Body of pancreas (tissue), 4 donors: ENCODE results near the gene CYP4X1. TPM values are rescaled to one million over a fixed set of nuclear protein-coding genes. Genes with fewer than 3 reads are reported as not detected.

Experiments used
- ATAC-seq: fragments of 150-250 bp; one replicate; pipeline ENCODE4 v1.9.1; 2016
- DNase-seq, 4 donors: peaks; one replicate each; pipeline ENCODE4 v3.0.0-alpha.2; 2019
- H3K27ac ChIP-seq, 4 donors: fragments of 200-600 bp; sonication (generic); 1 replicate in 3 of 4; 2 replicates in 1 of 4; pipeline versions ENCODE4 v1.5.1 to v1.6.1; 2016 to 2019; ENCODE audit warnings: mild to moderate bottlenecking in 1 of 4, mixed read lengths in 1 of 4, moderate library complexity in 1 of 4
- H3K27me3 ChIP-seq, 2 donors: fragments of 200-600 bp; sonication (generic); one replicate each; pipeline ENCODE4 v1.6.0; 2016; ENCODE audit warnings: mild to moderate bottlenecking in 1 of 2
- H3K36me3 ChIP-seq, 2 donors: fragments of 200-600 bp; sonication (generic); replicated peaks in 1 of 2; 2 replicates each; pipeline ENCODE4 v1.5.1; 2016; ENCODE audit warnings: low read depth in 2 of 2; ENCODE audit not compliant: insufficient read depth in 1 of 2
- H3K4me1 ChIP-seq: fragments of 200-600 bp; sonication (generic); one replicate; pipeline ENCODE4 v1.6.0; 2016
- H3K4me3 ChIP-seq, 2 donors: fragments of 200-600 bp; sonication (generic); 1 replicate in 1 of 2; 2 replicates in 1 of 2; pipeline ENCODE4 v1.5.1; 2016 to 2019
- H3K9me3 ChIP-seq, 3 donors: fragments of 200-600 bp; sonication (generic); 1 replicate in 2 of 3; 2 replicates in 1 of 3; pipeline ENCODE4 v1.5.1; 2016
- POLR2A ChIP-seq, 3 donors: fragments of 450-650 bp; IDR thresholded peaks; one replicate each; pipeline ENCODE4 v1.6.1; 2016; ENCODE audit warnings: antibody characterized with exemption in 3 of 3, mild to moderate bottlenecking in 2 of 3
- WGBS, 2 donors: methylation state at CpG; one replicate each; pipeline ENCODE4 v1.1.5; 2017; 5-methylcytosine and 5-hydroxymethylcytosine counted together
- intact Hi-C: fragments of 100-400 bp; cut with DNase I; formaldehyde crosslinking; loops from one replicate; pipeline ENCODE4 v1.15.1; 2023
- total RNA-seq, 2 donors: library from RNA; depleted of rRNA; stranded (reverse); fragments of >200 nt; gene quantifications; one replicate each; pipeline ENCODE4 v1.1.0, GENCODE V29; 2016
- TF ChIP-seq, protein P1 (sequence below), 7 experiments: fragments of 450-650 bp in 4 of 7; fragments of 200-600 bp in 3 of 7; sonication (generic) in 3 of 7; IDR thresholded peaks; one replicate each; pipeline ENCODE4 v1.5.1; 2016 to 2019; ENCODE audit warnings: antibody characterized with exemption in 7 of 7

The CYP4X1 gene
- total RNA-seq, 2 donors from 2014 or later = 1.8 to 14.2 TPM

DNA sequence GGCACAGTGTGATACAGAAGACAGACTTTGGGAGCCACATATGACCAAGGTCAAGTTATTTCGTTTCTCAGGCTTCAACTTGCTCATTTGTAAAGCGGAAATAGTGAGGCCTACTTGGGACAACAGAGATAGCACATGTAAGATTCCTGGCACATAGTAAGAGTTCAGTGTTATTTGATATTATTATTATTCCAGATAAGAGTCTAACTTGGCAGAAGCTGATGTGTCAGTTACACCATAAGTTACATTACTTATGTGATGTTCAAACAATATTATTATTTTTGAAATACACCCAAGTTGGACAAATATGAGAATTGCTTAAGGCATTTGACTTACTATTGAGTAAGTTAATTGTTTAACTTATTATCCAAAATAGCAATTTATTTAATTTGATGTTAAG is 10.2 kb upstream of the CYP4X1 start:
- TF ChIP-seq, protein P1, sequence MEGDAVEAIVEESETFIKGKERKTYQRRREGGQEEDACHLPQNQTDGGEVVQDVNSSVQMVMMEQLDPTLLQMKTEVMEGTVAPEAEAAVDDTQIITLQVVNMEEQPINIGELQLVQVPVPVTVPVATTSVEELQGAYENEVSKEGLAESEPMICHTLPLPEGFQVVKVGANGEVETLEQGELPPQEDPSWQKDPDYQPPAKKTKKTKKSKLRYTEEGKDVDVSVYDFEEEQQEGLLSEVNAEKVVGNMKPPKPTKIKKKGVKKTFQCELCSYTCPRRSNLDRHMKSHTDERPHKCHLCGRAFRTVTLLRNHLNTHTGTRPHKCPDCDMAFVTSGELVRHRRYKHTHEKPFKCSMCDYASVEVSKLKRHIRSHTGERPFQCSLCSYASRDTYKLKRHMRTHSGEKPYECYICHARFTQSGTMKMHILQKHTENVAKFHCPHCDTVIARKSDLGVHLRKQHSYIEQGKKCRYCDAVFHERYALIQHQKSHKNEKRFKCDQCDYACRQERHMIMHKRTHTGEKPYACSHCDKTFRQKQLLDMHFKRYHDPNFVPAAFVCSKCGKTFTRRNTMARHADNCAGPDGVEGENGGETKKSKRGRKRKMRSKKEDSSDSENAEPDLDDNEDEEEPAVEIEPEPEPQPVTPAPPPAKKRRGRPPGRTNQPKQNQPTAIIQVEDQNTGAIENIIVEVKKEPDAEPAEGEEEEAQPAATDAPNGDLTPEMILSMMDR (IDR thresholded peaks at IDR 0.05) = no peak
- TF ChIP-seq POLR2A (IDR thresholded peaks at IDR 0.05) = no peak
- H3K4me3 ChIP-seq = no peak overlapping the region
- H3K36me3 ChIP-seq = no peaks in the 10 kb centered on the region
- H3K27ac ChIP-seq = no peak overlapping the region
- WGBS, 2 donors = 23 to 47% methylated on average over 2 of the region's 2 CpGs
- H3K9me3 ChIP-seq = no peaks in the 10 kb centered on the region
- DNase-seq (no peak), ATAC-seq (no peak)
- H3K4me1 ChIP-seq = no peaks in the 10 kb centered on the region
- intact Hi-C loops = no loop called here
- no peaks in the 10 kb centered on the region for H3K27me3 ChIP-seq

DNA sequence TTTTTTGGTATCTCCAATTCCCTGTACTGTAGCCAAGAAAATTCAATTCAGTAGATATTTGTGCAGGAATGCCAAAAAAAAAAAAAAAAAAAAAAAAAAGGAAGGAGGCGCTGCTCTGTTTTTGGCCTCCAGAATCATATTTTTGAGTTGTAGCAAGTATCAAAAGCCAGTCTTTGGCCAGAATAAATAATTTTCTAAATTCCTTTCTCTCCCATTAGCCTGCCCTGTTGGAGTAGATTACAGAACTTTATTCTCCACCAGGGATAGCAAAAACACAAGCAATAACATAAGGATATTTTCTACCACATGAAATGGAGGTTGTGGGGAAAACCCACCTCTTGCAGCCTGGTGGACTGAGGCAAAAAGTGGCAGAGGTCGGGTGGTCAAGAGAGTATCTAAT is 2.4 kb upstream of the CYP4X1 start:
- Histone ChIP-seq H3K9me3 (no peaks in the 10 kb centered on the region), H3K27me3 (no peaks in the 10 kb centered on the region), H3K36me3 (no peaks in the 10 kb centered on the region), H3K4me3 (no peak overlapping the region), H3K27ac (no peak overlapping the region), H3K4me1 (peaks cover 12% of the 10 kb centered on the region)
- no peak for TF ChIP-seq POLR2A (IDR thresholded peaks at IDR 0.05)
- TF ChIP-seq, protein P1 (IDR thresholded peaks at IDR 0.05) = no peak
- 73% methylated on average over 2 of the region's 2 CpGs for WGBS, 2 donors
- ATAC-seq = no peak
- DNase-seq = no peak
- intact Hi-C loops = no loop called here

DNA sequence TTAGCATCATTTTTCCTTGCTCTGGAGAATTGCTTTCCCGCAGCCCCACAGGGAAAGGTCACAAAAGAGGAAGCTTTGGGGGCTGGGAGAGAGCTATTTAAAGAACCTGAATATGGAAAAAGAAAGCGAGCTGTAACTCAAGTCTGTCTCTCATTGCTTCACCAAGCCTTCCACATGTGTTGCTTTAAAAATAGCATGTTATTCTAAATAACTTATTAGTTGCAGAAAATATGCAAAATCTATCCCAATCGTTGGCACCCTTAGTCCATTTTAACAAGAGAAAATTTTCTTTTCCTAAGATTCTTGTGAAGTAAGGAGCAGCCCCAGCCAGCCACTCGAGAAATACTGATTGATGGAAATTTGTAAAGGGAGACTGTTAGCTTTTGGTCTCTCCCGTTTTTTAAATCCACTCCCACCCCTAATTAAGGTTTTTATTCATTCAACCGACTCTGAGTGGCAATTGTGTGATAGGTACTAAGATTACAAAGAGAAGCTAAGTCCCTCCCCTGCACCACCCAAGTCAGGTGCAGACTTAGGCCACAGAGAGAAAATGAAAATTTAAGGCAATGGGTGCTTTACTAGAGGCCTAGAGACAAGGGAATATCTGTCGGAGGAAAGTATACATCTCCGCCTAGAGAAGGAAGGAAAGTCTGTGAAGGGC is 802 bp downstream of the CYP4X1 start:
- no peaks in the 10 kb centered on the region for H3K9me3 ChIP-seq
- TF ChIP-seq POLR2A (IDR thresholded peaks at IDR 0.05) = no peak
- TF ChIP-seq, protein P1 (IDR thresholded peaks at IDR 0.05) = no peak
- H3K4me3 ChIP-seq = peak overlapping the region in 1 of 2 donors; percentile 24
- ATAC-seq (no peak), DNase-seq (peak in 1 of 4 donors; percentile 2)
- intact Hi-C loops = no loop called here
- H3K27me3 ChIP-seq = no peaks in the 10 kb centered on the region
- H3K36me3 ChIP-seq = no peaks in the 10 kb centered on the region
- no peak overlapping the region for H3K27ac ChIP-seq
- peaks cover 12% of the 10 kb centered on the region for H3K4me1 ChIP-seq
- 41 to 46% methylated on average over 8 of the region's 8 CpGs for WGBS, 2 donors

DNA sequence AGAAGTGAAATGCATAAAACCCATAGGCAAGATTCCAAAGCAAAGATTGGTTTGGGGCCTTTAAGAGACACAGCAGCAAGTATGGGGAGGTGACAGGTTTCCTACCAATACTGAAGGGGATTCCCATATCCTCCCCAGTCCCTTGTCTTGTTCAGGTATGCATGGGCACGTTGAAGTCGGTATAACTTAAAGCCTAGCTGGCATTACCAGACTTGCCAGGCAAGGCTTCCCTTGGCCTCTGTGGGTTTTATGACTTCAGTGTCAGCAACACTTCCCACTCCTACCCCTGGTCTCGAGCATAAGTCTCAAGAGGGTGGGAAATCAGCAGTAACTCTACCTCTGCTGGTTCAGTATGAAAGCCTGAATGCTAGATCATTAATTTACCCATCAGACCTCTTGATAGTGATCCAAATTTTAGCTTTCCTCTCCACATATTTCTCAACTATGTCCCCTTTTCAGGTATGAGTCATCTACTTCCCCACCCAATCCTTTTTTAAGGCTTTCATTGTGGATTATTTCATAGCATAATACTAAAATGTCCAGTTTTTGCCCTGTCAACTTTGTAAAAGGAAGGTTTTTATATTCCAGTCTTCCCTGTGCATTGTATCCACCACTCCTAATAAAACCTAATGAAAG is 6.8 kb downstream of the CYP4X1 start:
- Histone ChIP-seq H3K27me3 (no peaks in the 10 kb centered on the region), H3K9me3 (no peaks in the 10 kb centered on the region), H3K27ac (peak overlapping the region in 3 of 4 donors; percentile 37 to 70 (median 52)), H3K4me3 (no peak overlapping the region), H3K4me1 (peaks cover 27% of the 10 kb centered on the region), H3K36me3 (no peaks in the 10 kb centered on the region)
- no peak for DNase-seq
- TF ChIP-seq, protein P1 (IDR thresholded peaks at IDR 0.05) = no peak
- no peak for TF ChIP-seq POLR2A (IDR thresholded peaks at IDR 0.05)
- intact Hi-C loops = no loop called here
- WGBS, 2 donors = 84 to 87% methylated on average over 3 of the region's 3 CpGs
- no peak for ATAC-seq
